OCI-LY7 (cell line): ENCODE results near the gene CPZ. TPM values are rescaled to one million over a fixed set of nuclear protein-coding genes. Genes with fewer than 3 reads are reported as not detected.

Experiments used
- BruUV-seq: library from RNA; stranded (reverse); fragments of 400-500 nt; replicated peaks from 2 replicates; lab custom pipeline; 2021; lab: Mats Ljungman, UMichigan
- CTCF ChIA-PET: fragments of 300-600 bp; sonication (Branson Sonifier 250); formaldehyde crosslinking; loops from one replicate; lab custom pipeline; 2022; ENCODE audit warnings: antibody characterized with exemption; ENCODE audit not compliant: unreplicated experiment; lab: Charles Lee
- POLR2A ChIA-PET: fragments of 300-600 bp; sonication (Branson Sonifier 250); formaldehyde crosslinking; loops from one replicate; lab custom pipeline; 2022; ENCODE audit warnings: antibody characterized with exemption; lab: Charles Lee
- DNase-seq: peaks from one replicate; pipeline ENCODE4 v3.0.0-alpha.2; 2015; ENCODE audit warnings: low spot score
- H2AFZ ChIP-seq: fragments of 200-600 bp; sonication (generic), shearing (Covaris generic); 2 replicates; pipeline ENCODE4 v1.6.1; 2014; ENCODE audit warnings: mild to moderate bottlenecking, antibody characterized with exemption, low read length, moderate library complexity
- H3K27ac ChIP-seq: fragments of 200-600 bp; sonication (generic); 2 replicates; pipeline ENCODE4 v1.5.1; 2014; ENCODE audit warnings: mixed run types, low read depth, mild to moderate bottlenecking, moderate library complexity, low read length, inconsistent platforms; ENCODE audit not compliant: poor library complexity, severe bottlenecking
- H3K36me3 ChIP-seq: fragments of 200-600 bp; sonication (generic); 2 replicates; pipeline ENCODE4 v1.6.1; 2014; ENCODE audit warnings: mild to moderate bottlenecking, antibody characterized with exemption, low read length, moderate library complexity, mixed read lengths; ENCODE audit not compliant: insufficient read depth
- H3K4me1 ChIP-seq: fragments of 200-600 bp; sonication (generic); 2 replicates; pipeline ENCODE4 v1.5.1; 2014; ENCODE audit warnings: mild to moderate bottlenecking, low read length; ENCODE audit not compliant: insufficient read depth, poor library complexity, severe bottlenecking
- H3K4me2 ChIP-seq: fragments of 200-600 bp; sonication (generic); 2 replicates; pipeline ENCODE4 v1.6.1; 2014; ENCODE audit warnings: mild to moderate bottlenecking, low read length
- H3K4me3 ChIP-seq: fragments of 200-600 bp; sonication (generic); 2 replicates; pipeline ENCODE4 v1.5.1; 2014; ENCODE audit warnings: mild to moderate bottlenecking, low read depth, low read length; ENCODE audit not compliant: poor library complexity, severe bottlenecking
- H3K79me2 ChIP-seq: fragments of 200-600 bp; sonication (generic); 2 replicates; pipeline ENCODE4 v1.6.1; 2016; ENCODE audit warnings: low read depth, mild to moderate bottlenecking, low read length, moderate library complexity, mixed read lengths; ENCODE audit not compliant: insufficient read depth
- H3K9me2 ChIP-seq: fragments of 200-600 bp; sonication (generic); 2 replicates; pipeline ENCODE4 v1.6.1; 2016; ENCODE audit warnings: mild to moderate bottlenecking, low read length, mixed read lengths; ENCODE audit not compliant: insufficient read depth
- H3K9me3 ChIP-seq: fragments of 200-600 bp; sonication (generic); 2 replicates; pipeline ENCODE4 v1.6.1; 2014; ENCODE audit warnings: mild to moderate bottlenecking, mixed run types, low read length, mixed read lengths
- H4K20me1 ChIP-seq: fragments of 200-600 bp; sonication (generic); 2 replicates; pipeline ENCODE4 v1.6.1; 2014; ENCODE audit warnings: mild to moderate bottlenecking, antibody characterized with exemption, low read length, moderate library complexity, mixed read lengths; ENCODE audit not compliant: insufficient read depth
- CTCF ChIP-seq: fragments of 200-600 bp; sonication (generic); conservative IDR thresholded peaks from 2 replicates; pipeline ENCODE4 v1.5.1; 2014; ENCODE audit warnings: mild to moderate bottlenecking, antibody characterized with exemption, low read length, moderate library complexity, mixed read lengths
- EZH2phosphoT487 ChIP-seq: fragments of 200-600 bp; sonication (generic); IDR thresholded peaks from 2 replicates; pipeline ENCODE4 v1.6.1; 2018; ENCODE audit warnings: low read depth, borderline replicate concordance, mild to moderate bottlenecking, mixed run types, antibody characterized with exemption, low read length, moderate library complexity, mixed read lengths
- intact Hi-C: fragments of 100-400 bp; cut with micrococcal nuclease; formaldehyde crosslinking; loops from one replicate; pipeline ENCODE4 v1.10.0; 2022; ENCODE audit not compliant: unreplicated experiment
- total RNA-seq, 2 experiments: library from RNA; depleted of rRNA in 1 of 2; stranded (reverse); fragments of >200 nt in 1 of 2; shearing (Covaris generic) in 1 of 2; gene quantifications; 2 replicates each; pipeline ENCODE4 v1.2.3, GENCODE V29; 2014 to 2022

The CPZ gene
- total RNA-seq, 2 experiments from 2014 or later, result not detected

- intact Hi-C loops, result no loop called here
- H3K79me2 ChIP-seq, result no peaks in the 10 kb centered on the region
- TF ChIP-seq CTCF (no peak), EZH2phosphoT487 (no peak)
- H4K20me1 ChIP-seq, result no peaks in the 10 kb centered on the region
- H3K27ac ChIP-seq, result no peak overlapping the region
- H2AFZ ChIP-seq, result no peak overlapping the region
- CTCF ChIA-PET, result no interaction called here
- no peaks in the 10 kb centered on the region for H3K4me1 ChIP-seq
- DNase-seq, result no peak
- no peaks in the 10 kb centered on the region for H3K9me3 ChIP-seq
- no peak overlapping the region for H3K4me3 ChIP-seq
- H3K36me3 ChIP-seq, result no peaks in the 10 kb centered on the region
- no peak overlapping the region for H3K4me2 ChIP-seq
- POLR2A ChIA-PET, result interaction anchor here (0.6 kb wide), 1 partner anchor 26 kb away, joined by 3 read pairs; no protein-coding TSS in a partner anchor
- H3K9me2 ChIP-seq, result no peaks in the 10 kb centered on the region
- no TSS peak for BruUV-seq
Measured at GRCh38 chr4:8543623-8544022, 48.9 kb upstream of the CPZ start.

- H3K4me3 ChIP-seq, result no peak overlapping the region
- POLR2A ChIA-PET, result interaction anchor here (0.6 kb wide), 1 partner anchor 25 kb away, joined by 3 read pairs; no protein-coding TSS in a partner anchor
- no peaks in the 10 kb centered on the region for H3K9me3 ChIP-seq
- no peak overlapping the region for H3K4me2 ChIP-seq
- no peaks in the 10 kb centered on the region for H3K79me2 ChIP-seq
- no peaks in the 10 kb centered on the region for H4K20me1 ChIP-seq
- H3K4me1 ChIP-seq, result no peaks in the 10 kb centered on the region
- H2AFZ ChIP-seq, result no peak overlapping the region
- no TSS peak for BruUV-seq
- DNase-seq, result no peak
- intact Hi-C loops, result no loop called here
- TF ChIP-seq CTCF (no peak), EZH2phosphoT487 (no peak)
- no peak overlapping the region for H3K27ac ChIP-seq
- CTCF ChIA-PET, result no interaction called here
- H3K36me3 ChIP-seq, result no peaks in the 10 kb centered on the region
- H3K9me2 ChIP-seq, result no peaks in the 10 kb centered on the region
Measured at GRCh38 chr4:8544282-8544681, 48.3 kb upstream of the CPZ start.

GRCh38 chr4:8544741-8545438 lies 47.7 kb upstream of the CPZ start:
- Histone ChIP-seq H2AFZ (no peak overlapping the region), H3K4me2 (no peak overlapping the region), H3K4me1 (no peaks in the 10 kb centered on the region), H3K79me2 (no peaks in the 10 kb centered on the region), H3K9me3 (no peaks in the 10 kb centered on the region), H3K9me2 (no peaks in the 10 kb centered on the region), H3K4me3 (no peak overlapping the region), H3K36me3 (no peaks in the 10 kb centered on the region), H4K20me1 (no peaks in the 10 kb centered on the region), H3K27ac (no peak overlapping the region)
- intact Hi-C loops, result no loop called here
- ChIA-PET POLR2A (no interaction called here), CTCF (no interaction called here)
- no peak for DNase-seq
- BruUV-seq, result no TSS peak
- no peak for TF ChIP-seq CTCF
- no peak for TF ChIP-seq EZH2phosphoT487
